Lung (tissue), 12 donors: ENCODE measurements around the gene LGALS12. TPM values are rescaled to one million over a fixed set of nuclear protein-coding genes. Genes with fewer than 3 reads are reported as not detected.

ENCODE experiments used
- ATAC-seq: fragments of 200-7000 bp; cut with Tn5 transposase; one replicate; pipeline ENCODE4 v1.9.1; 2020; ENCODE audit warnings: moderate number of reproducible peaks; ENCODE audit not compliant: insufficient read depth, low FRiP score
- DNase-seq, 3 donors: peaks; one replicate each; pipeline ENCODE4 v3.0.0-alpha.2; 2013 to 2017
- H3K27ac ChIP-seq, 2 donors: one replicate each; pipeline ENCODE4 v1.5.1; 2013; ENCODE audit warnings: mild to moderate bottlenecking in 2 of 2, moderate library complexity in 2 of 2, control low read depth in 1 of 2, inconsistent platforms in 1 of 2, low read depth in 1 of 2, low read length in 1 of 2
- H3K27me3 ChIP-seq, 3 donors: one replicate each; pipeline ENCODE4 v1.5.1; 2013; ENCODE audit warnings: low read length in 2 of 3; ENCODE audit not compliant: control insufficient read depth in 3 of 3, insufficient read depth in 3 of 3
- H3K36me3 ChIP-seq, 4 donors: one replicate each; pipeline ENCODE4 v1.5.1; 2013; ENCODE audit warnings: low read length in 4 of 4, mild to moderate bottlenecking in 1 of 4, moderate library complexity in 1 of 4; ENCODE audit not compliant: control insufficient read depth in 4 of 4, insufficient read depth in 4 of 4
- H3K4me1 ChIP-seq, 5 donors: one replicate each; pipeline ENCODE4 v1.5.1; 2013; ENCODE audit warnings: low read length in 5 of 5, mild to moderate bottlenecking in 2 of 5, moderate library complexity in 1 of 5; ENCODE audit not compliant: control insufficient read depth in 5 of 5, insufficient read depth in 5 of 5
- H3K4me3 ChIP-seq: one replicate; pipeline ENCODE4 v1.5.1; 2013; ENCODE audit warnings: mild to moderate bottlenecking, control low read depth, moderate library complexity
- H3K9ac ChIP-seq, 2 donors: one replicate each; pipeline ENCODE4 v1.5.1; 2013; ENCODE audit warnings: low read length in 2 of 2, control low read depth in 1 of 2; ENCODE audit not compliant: insufficient read depth in 1 of 2
- H3K9me3 ChIP-seq, 4 donors: one replicate each; pipeline ENCODE4 v1.5.1; 2013; ENCODE audit warnings: low read length in 3 of 4, mild to moderate bottlenecking in 1 of 4, moderate library complexity in 1 of 4; ENCODE audit not compliant: control insufficient read depth in 4 of 4, insufficient read depth in 3 of 4
- CTCF ChIP-seq: IDR thresholded peaks from 2 replicates; pipeline ENCODE4 v1.5.1; 2012; ENCODE audit warnings: mild to moderate bottlenecking; ENCODE audit errors: control extremely low read depth, extremely low read depth
- WGBS, 2 donors: extraction: QIAGEN DNeasy Blood & Tissue Kit; methylation state at CpG; one replicate each; pipeline ENCODE4 v1.1.7; 2013; 5-methylcytosine and 5-hydroxymethylcytosine counted together
- polyA plus RNA-seq, 2 donors: library from polyadenylated mRNA; stranded (reverse); fragments of 200-250 nt; gene quantifications; one replicate each; pipeline ENCODE4 v1.2.1, GENCODE V29; 2013
- total RNA-seq, 2 donors: library from RNA; depleted of rRNA in 1 of 2; stranded (reverse); fragments of >200 nt in 1 of 2; gene quantifications; one replicate each; pipeline ENCODE4 v1.2.1, GENCODE V29; 2014 to 2021
- donor health status: control.
- donor health status: control.
- donor health status: Bipolar disorder and iron deficiency.
- donor health status: healthy.
- donor health status: DM: yes; HTN: yes; CAD: no.

LGALS12 gene
- total and polyA plus RNA-seq, 4 donors: 0.43 to 1.3 (median 0.87) TPM

- DNase-seq: peak in 1 of 3 donors; percentile 12
- Histone ChIP-seq H3K4me3 (no peak overlapping the region), H3K4me1 (peaks cover 0 to 6% (median 0%) of the 10 kb centered on the region in 5 donors), H3K27ac (no peak overlapping the region), H3K9ac (no peak overlapping the region), H3K27me3 (no peaks in the 10 kb centered on the region), H3K36me3 (no peaks in the 10 kb centered on the region), H3K9me3 (no peaks in the 10 kb centered on the region)
- ATAC-seq: no peak
- no peak for TF ChIP-seq CTCF
- 81 to 89% methylated on average over 11 of the region's 11 CpGs for WGBS, 2 donors
Measured at GRCh38 chr11:63511048-63511748, 5.3 kb downstream of the LGALS12 start.

- H3K4me1 ChIP-seq: peaks cover 0 to 6% (median 0%) of the 10 kb centered on the region in 5 donors
- DNase-seq (no peak), ATAC-seq (no peak)
- no peaks in the 10 kb centered on the region for H3K27me3 ChIP-seq
- H3K27ac ChIP-seq: no peak overlapping the region
- H3K9me3 ChIP-seq: no peaks in the 10 kb centered on the region
- no peak overlapping the region for H3K9ac ChIP-seq
- H3K4me3 ChIP-seq: no peak overlapping the region
- 93 to 97% methylated on average over 7 of the region's 7 CpGs for WGBS, 2 donors
- no peaks in the 10 kb centered on the region for H3K36me3 ChIP-seq
- no peak for TF ChIP-seq CTCF
Measured at GRCh38 chr11:63512816-63513215, 6.9 kb downstream of the LGALS12 start.

- H3K4me1 ChIP-seq: no peaks in the 10 kb centered on the region
- no peak overlapping the region for H3K9ac ChIP-seq
- no peak overlapping the region for H3K4me3 ChIP-seq
- TF ChIP-seq CTCF: no peak
- 94 to 95% methylated on average over 6 of the region's 6 CpGs for WGBS, 2 donors
- peaks cover 0 to 1% (median 0%) of the 10 kb centered on the region in 4 donors for H3K9me3 ChIP-seq
- H3K27me3 ChIP-seq: no peaks in the 10 kb centered on the region
- ATAC-seq (no peak), DNase-seq (no peak)
- H3K36me3 ChIP-seq: no peaks in the 10 kb centered on the region
- no peak overlapping the region for H3K27ac ChIP-seq
Measured at GRCh38 chr11:63516109-63516508, 10.2 kb downstream of the LGALS12 start.

GRCh38 chr11:63517156-63517555, 11.3 kb downstream of the LGALS12 start:
- Histone ChIP-seq H3K4me1 (no peaks in the 10 kb centered on the region), H3K27ac (no peak overlapping the region), H3K9me3 (peaks cover 0 to 1% (median 0%) of the 10 kb centered on the region in 4 donors), H3K4me3 (no peak overlapping the region), H3K9ac (no peak overlapping the region), H3K27me3 (no peaks in the 10 kb centered on the region), H3K36me3 (no peaks in the 10 kb centered on the region)
- no peak for ATAC-seq
- no peak for DNase-seq
- TF ChIP-seq CTCF: no peak
- WGBS, 2 donors: 95 to 96% methylated on average over 5 of the region's 5 CpGs
